ENCODE data around the gene CEP63. TPM values are rescaled to one million over a fixed set of nuclear protein-coding genes. Genes with fewer than 3 reads are reported as not detected.

CEP63 gene
- total RNA-seq, 2 donors from 2014 or later, result 21.2 to 33.0 TPM

DNA sequence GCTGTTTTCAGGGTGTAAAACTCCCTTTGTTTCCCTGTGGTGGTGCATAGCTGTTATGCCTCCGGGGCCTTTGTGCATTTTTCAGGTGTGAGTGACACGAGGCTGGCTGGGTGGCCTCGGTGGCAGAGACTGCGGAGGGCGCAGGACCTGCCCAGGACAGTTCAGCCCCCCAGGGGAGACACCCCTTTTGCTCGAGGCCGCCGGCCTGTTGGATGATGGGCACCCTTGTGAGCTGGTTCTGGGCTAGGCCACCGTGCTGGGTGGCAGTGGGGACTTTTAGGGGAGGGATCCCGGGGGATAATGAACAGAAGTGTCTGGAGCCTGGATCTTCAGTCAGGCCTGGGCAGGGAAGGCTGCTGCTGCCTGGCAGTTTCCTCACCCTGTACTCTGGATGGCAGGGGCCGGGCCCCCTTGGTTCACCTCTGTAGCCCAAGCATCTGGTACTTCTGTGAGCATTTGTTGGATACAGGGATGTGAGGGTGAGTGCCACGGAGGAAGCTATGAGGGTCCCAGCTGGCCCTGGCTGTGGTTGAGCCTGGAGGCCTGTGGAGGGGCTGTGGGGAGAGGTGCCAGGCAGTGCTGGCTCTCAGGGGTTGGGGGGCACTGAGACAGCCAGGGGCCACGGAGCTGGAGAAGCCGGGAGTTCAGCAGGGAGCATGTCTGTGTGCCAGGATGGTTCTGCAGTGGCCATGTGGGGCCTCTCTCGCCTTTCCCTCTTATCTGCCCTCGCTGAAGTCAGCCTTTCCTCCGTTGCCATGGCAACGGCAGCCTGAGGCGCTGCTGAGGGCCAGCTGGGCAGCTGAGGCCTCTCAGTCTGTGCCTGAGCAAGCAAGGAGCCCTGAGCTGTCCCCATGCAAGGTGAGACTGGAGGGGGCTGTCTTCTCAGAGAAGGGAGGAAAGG is 115.9 kb downstream of the CEP63 start:
- TF ChIP-seq, protein P1, sequence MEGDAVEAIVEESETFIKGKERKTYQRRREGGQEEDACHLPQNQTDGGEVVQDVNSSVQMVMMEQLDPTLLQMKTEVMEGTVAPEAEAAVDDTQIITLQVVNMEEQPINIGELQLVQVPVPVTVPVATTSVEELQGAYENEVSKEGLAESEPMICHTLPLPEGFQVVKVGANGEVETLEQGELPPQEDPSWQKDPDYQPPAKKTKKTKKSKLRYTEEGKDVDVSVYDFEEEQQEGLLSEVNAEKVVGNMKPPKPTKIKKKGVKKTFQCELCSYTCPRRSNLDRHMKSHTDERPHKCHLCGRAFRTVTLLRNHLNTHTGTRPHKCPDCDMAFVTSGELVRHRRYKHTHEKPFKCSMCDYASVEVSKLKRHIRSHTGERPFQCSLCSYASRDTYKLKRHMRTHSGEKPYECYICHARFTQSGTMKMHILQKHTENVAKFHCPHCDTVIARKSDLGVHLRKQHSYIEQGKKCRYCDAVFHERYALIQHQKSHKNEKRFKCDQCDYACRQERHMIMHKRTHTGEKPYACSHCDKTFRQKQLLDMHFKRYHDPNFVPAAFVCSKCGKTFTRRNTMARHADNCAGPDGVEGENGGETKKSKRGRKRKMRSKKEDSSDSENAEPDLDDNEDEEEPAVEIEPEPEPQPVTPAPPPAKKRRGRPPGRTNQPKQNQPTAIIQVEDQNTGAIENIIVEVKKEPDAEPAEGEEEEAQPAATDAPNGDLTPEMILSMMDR (conservative IDR thresholded peaks at IDR 0.05), result no peak
- Mint-ChIP-seq H3K4me1 (peaks cover 4% of the 10 kb centered on the region), H3K27ac (no peak overlapping the region), H3K27me3 (ENCODE audit: insufficient read depth) (peaks cover 51% of the 10 kb centered on the region), H3K9me3 (no peaks in the 10 kb centered on the region), H3K4me3 (no peak overlapping the region), H3K36me3 (ENCODE audit: low read depth) (no peaks in the 10 kb centered on the region)
- H3K27me3 ChIP-seq (ENCODE audit: control insufficient read depth, insufficient read depth, low read length, poor library complexity, severe bottlenecking), result peaks cover 30% of the 10 kb centered on the region
- H3K4me3 ChIP-seq (ENCODE audit: low read length), result no peak overlapping the region
- no peaks in the 10 kb centered on the region for H3K36me3 ChIP-seq (ENCODE audit: control insufficient read depth, insufficient read depth, low read length)
- peak; percentile 88 for DNase-seq
- peaks cover 5% of the 10 kb centered on the region for H3K4me1 ChIP-seq (ENCODE audit: control insufficient read depth, insufficient read depth, low read length)
- H3K9me3 ChIP-seq (ENCODE audit: control insufficient read depth, low read length), result no peaks in the 10 kb centered on the region
- WGBS, 2 experiments (ENCODE audit: insufficient coverage in 1 of 2, insufficient read length in 1 of 2), result 38 to 61% methylated on average over 8 to 19 of the region's 19 CpGs
- peak overlapping the region; percentile 76 for H3K27ac ChIP-seq (ENCODE audit: low read depth, low read length)
- no peak overlapping the region for H3K9ac ChIP-seq (ENCODE audit: extremely low read depth, low read length, poor library complexity, severe bottlenecking)

DNA sequence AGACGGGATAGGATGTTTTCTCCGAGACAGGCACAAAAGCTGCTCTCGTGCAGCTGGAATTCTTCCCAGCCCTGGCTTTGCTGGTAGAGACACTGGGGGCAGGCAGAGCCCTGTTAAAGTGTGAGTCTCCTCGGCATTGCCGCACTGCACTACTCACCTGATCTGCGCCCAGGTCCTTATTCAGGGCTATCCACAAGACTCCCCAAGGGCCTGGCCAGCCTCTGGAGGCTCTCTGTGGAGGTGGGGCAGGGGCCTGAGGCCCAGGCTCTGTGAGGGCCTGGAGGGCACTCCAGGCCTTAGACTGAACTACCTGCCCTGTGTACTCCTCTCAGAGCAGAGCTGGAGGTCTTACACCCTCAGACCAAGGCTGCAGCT is 116.6 kb downstream of the CEP63 start:
- Mint-ChIP-seq H3K27me3 (ENCODE audit: insufficient read depth) (peaks cover 51% of the 10 kb centered on the region), H3K4me3 (no peak overlapping the region), H3K36me3 (ENCODE audit: low read depth) (no peaks in the 10 kb centered on the region), H3K9me3 (no peaks in the 10 kb centered on the region), H3K4me1 (peaks cover 4% of the 10 kb centered on the region), H3K27ac (no peak overlapping the region)
- no peaks in the 10 kb centered on the region for H3K36me3 ChIP-seq (ENCODE audit: control insufficient read depth, insufficient read depth, low read length)
- H3K27ac ChIP-seq (ENCODE audit: low read depth, low read length), result peak overlapping the region; percentile 42
- WGBS, 2 experiments (ENCODE audit: insufficient coverage in 1 of 2, insufficient read length in 1 of 2), result 74 to 75% methylated on average over 5 to 6 of the region's 6 CpGs
- H3K4me1 ChIP-seq (ENCODE audit: control insufficient read depth, insufficient read depth, low read length), result peaks cover 5% of the 10 kb centered on the region
- no peak overlapping the region for H3K9ac ChIP-seq (ENCODE audit: extremely low read depth, low read length, poor library complexity, severe bottlenecking)
- no peak overlapping the region for H3K4me3 ChIP-seq (ENCODE audit: low read length)
- no peaks in the 10 kb centered on the region for H3K9me3 ChIP-seq (ENCODE audit: control insufficient read depth, low read length)
- no peak for DNase-seq
- peaks cover 27% of the 10 kb centered on the region for H3K27me3 ChIP-seq (ENCODE audit: control insufficient read depth, insufficient read depth, low read length, poor library complexity, severe bottlenecking)
- TF ChIP-seq, protein P1 (conservative IDR thresholded peaks at IDR 0.05), result no peak

DNA sequence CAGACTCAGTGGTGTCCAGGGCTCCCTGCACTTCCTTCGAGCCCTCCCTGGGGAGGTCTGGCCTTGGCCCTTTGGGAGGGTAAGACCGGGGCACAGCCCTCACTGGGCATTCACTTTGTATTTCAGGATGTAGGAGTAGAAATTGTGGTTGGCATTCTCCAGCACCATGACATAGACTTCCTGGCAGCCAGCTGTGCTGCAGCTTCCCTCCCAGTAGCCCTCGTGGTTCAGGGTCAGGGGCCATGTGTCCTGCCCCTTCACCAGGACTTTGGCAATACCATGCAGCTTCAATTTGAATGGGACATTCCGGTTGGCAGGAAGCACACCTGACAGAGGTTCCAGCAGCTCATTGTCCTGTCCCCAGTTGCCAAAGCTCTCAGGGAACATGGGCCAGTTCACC is 117.6 kb downstream of the CEP63 start:
- Histone ChIP-seq H3K4me3 (ENCODE audit: low read length) (no peak overlapping the region), H3K27ac (ENCODE audit: low read depth, low read length) (no peak overlapping the region), H3K27me3 (ENCODE audit: control insufficient read depth, insufficient read depth, low read length, poor library complexity, severe bottlenecking) (peaks cover 27% of the 10 kb centered on the region), H3K36me3 (ENCODE audit: control insufficient read depth, insufficient read depth, low read length) (no peaks in the 10 kb centered on the region), H3K9ac (ENCODE audit: extremely low read depth, low read length, poor library complexity, severe bottlenecking) (no peak overlapping the region), H3K9me3 (ENCODE audit: control insufficient read depth, low read length) (no peaks in the 10 kb centered on the region), H3K4me1 (ENCODE audit: control insufficient read depth, insufficient read depth, low read length) (peaks cover 5% of the 10 kb centered on the region)
- H3K27ac Mint-ChIP-seq, result no peak overlapping the region
- H3K4me3 Mint-ChIP-seq, result no peak overlapping the region
- peaks cover 4% of the 10 kb centered on the region for H3K4me1 Mint-ChIP-seq
- no peaks in the 10 kb centered on the region for H3K9me3 Mint-ChIP-seq
- peak; percentile 25 for DNase-seq
- H3K27me3 Mint-ChIP-seq (ENCODE audit: insufficient read depth), result peaks cover 51% of the 10 kb centered on the region
- TF ChIP-seq, protein P1 (conservative IDR thresholded peaks at IDR 0.05), result no peak
- WGBS, 2 experiments (ENCODE audit: insufficient coverage in 1 of 2, insufficient read length in 1 of 2), result 78 to 92% methylated on average over 2 to 4 of the region's 4 CpGs
- H3K36me3 Mint-ChIP-seq (ENCODE audit: low read depth), result no peaks in the 10 kb centered on the region

Data from endodermal cell (in vitro differentiated cells).